MM.1S (cell line): ENCODE data around the gene PLA2G3.

Experiments
- EZH2 ChIP-seq: fragments of 300-600 bp; sonication (generic); optimal IDR thresholded peaks from 2 replicates; pipeline ENCODE3; 2017; ENCODE audit warnings: low read depth, mild to moderate bottlenecking, antibody characterized with exemption, low read length, mixed read lengths
- EZH2phosphoT487 ChIP-seq: fragments of 300-600 bp; sonication (generic); IDR thresholded peaks from 2 replicates; pipeline ENCODE4 v1.6.1; 2018; ENCODE audit warnings: antibody characterized with exemption, low read length
- TF ChIP-seq, protein P1 (sequence below): fragments of 300-600 bp; sonication (generic); IDR thresholded peaks from 2 replicates; pipeline ENCODE4 v1.5.1; 2016; ENCODE audit warnings: antibody characterized with exemption, low read length, mixed read lengths

DNA sequence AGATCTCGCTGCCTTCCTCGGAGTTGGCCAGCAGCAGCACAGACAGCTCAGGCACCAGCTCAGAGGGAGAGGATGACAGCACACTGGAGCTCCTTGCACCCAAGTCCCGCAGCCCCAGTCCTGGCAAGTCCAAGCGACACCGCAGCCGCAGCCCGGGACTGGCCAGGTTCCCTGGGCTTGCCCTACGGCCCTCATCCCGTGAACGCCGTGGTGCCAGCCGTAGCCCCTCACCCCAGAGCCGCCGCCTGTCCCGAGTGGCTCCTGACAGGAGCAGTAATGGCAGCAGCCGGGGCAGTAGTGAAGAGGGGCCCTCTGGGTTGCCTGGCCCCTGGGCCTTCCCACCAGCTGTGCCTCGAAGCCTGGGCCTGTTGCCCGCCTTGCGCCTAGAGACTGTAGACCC, 6.4 kb downstream of the PLA2G3 start:
- TF ChIP-seq, protein P1, sequence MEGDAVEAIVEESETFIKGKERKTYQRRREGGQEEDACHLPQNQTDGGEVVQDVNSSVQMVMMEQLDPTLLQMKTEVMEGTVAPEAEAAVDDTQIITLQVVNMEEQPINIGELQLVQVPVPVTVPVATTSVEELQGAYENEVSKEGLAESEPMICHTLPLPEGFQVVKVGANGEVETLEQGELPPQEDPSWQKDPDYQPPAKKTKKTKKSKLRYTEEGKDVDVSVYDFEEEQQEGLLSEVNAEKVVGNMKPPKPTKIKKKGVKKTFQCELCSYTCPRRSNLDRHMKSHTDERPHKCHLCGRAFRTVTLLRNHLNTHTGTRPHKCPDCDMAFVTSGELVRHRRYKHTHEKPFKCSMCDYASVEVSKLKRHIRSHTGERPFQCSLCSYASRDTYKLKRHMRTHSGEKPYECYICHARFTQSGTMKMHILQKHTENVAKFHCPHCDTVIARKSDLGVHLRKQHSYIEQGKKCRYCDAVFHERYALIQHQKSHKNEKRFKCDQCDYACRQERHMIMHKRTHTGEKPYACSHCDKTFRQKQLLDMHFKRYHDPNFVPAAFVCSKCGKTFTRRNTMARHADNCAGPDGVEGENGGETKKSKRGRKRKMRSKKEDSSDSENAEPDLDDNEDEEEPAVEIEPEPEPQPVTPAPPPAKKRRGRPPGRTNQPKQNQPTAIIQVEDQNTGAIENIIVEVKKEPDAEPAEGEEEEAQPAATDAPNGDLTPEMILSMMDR, result no peak
- no peak for TF ChIP-seq EZH2phosphoT487
- TF ChIP-seq EZH2, result no peak
